ENCODE measurements around the gene NUP42.
"Not testable (repeated sequence)": the region's sequence is repeated elsewhere in the genome, so short reads cannot be mapped to it uniquely, and the experiment has no call there.

Gene NUP42

GRCh38 chr7:23168111-23168885, 13.6 kb upstream of the NUP42 start:
- H3K4me3 ChIP-seq (ENCODE audit: low read depth in 1 of 2, low read length in 2 of 2): no peak overlapping the region
- H3K27me3 ChIP-seq (ENCODE audit: control insufficient read depth in 1 of 2, insufficient read depth in 2 of 2, low read length in 2 of 2): no peaks in the 10 kb centered on the region
- no peak overlapping the region for H3K27ac ChIP-seq (ENCODE audit: low read depth, low read length)
- H3K9ac ChIP-seq (ENCODE audit: low read depth in 1 of 2, low read length in 2 of 2): no peak overlapping the region
- no peaks in the 10 kb centered on the region for H3K4me1 ChIP-seq (ENCODE audit: control insufficient read depth in 1 of 2, insufficient read depth in 2 of 2, low read length in 2 of 2)
- H3K9me3 ChIP-seq (ENCODE audit: control insufficient read depth in 1 of 2, low read length in 2 of 2): no peaks in the 10 kb centered on the region
- peaks cover 0 to 10% of the 10 kb centered on the region in 2 donors for H3K36me3 ChIP-seq (ENCODE audit: control insufficient read depth in 1 of 2, insufficient read depth in 2 of 2, low read length in 2 of 2)

- no peak overlapping the region for H3K4me3 ChIP-seq (ENCODE audit: low read depth in 1 of 2, low read length in 2 of 2)
- H3K27me3 ChIP-seq (ENCODE audit: control insufficient read depth in 1 of 2, insufficient read depth in 2 of 2, low read length in 2 of 2): no peaks in the 10 kb centered on the region
- no peak overlapping the region for H3K9ac ChIP-seq (ENCODE audit: low read depth in 1 of 2, low read length in 2 of 2)
- H3K27ac ChIP-seq (ENCODE audit: low read depth, low read length): no peak overlapping the region
- H3K4me1 ChIP-seq (ENCODE audit: control insufficient read depth in 1 of 2, insufficient read depth in 2 of 2, low read length in 2 of 2): no peaks in the 10 kb centered on the region
- H3K9me3 ChIP-seq (ENCODE audit: control insufficient read depth in 1 of 2, low read length in 2 of 2): no peaks in the 10 kb centered on the region
- peaks cover 0 to 3% of the 10 kb centered on the region in 2 donors for H3K36me3 ChIP-seq (ENCODE audit: control insufficient read depth in 1 of 2, insufficient read depth in 2 of 2, low read length in 2 of 2)
Measured at GRCh38 chr7:23175938-23176337, 5.9 kb upstream of the NUP42 start.

DNA sequence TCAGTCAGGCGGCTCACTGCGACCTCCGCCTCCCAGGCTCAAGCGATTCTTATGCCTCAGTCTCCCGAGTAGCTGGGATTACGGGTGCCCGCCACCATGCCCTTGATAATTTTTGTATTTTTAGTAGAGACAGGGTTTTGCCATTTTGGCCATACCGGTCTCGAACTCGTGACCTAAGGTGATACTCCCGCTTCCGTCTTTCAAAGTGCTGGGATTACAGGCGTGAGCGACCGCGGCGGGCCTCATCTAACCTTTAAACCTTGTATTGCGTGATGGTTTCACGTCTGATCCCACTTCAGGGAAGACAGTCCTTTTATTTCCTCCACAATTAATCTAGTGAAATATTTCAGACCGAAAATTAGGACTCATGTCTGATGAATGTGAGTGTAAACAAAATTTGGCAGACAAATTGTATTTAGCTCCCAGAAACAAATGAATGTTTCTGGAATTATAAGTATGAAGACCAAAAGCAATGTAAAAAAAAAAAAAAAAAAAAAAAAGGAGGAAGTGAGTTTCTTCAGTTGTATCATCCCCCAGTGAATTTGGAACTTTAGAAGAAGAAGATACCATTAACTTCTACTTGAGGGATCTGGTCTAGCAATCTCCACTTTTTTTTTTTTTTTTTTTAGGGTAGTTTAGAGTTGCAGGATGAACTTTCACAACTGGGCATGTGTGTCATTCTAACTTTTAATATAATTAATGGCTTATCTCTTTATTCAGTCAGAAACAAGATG, 1.6 kb downstream of the NUP42 start:
- no peaks in the 10 kb centered on the region for H3K27me3 ChIP-seq (ENCODE audit: control insufficient read depth in 1 of 2, insufficient read depth in 2 of 2, low read length in 2 of 2)
- peak overlapping the region; percentile 60 to 99 for H3K4me3 ChIP-seq (ENCODE audit: low read depth in 1 of 2, low read length in 2 of 2)
- H3K36me3 ChIP-seq (ENCODE audit: control insufficient read depth in 1 of 2, insufficient read depth in 2 of 2, low read length in 2 of 2): peaks cover 0 to 22% of the 10 kb centered on the region in 2 donors
- no peaks in the 10 kb centered on the region for H3K9me3 ChIP-seq (ENCODE audit: control insufficient read depth in 1 of 2, low read length in 2 of 2)
- no peak overlapping the region for H3K9ac ChIP-seq (ENCODE audit: low read depth in 1 of 2, low read length in 2 of 2)
- no peak overlapping the region for H3K27ac ChIP-seq (ENCODE audit: low read depth, low read length)
- H3K4me1 ChIP-seq (ENCODE audit: control insufficient read depth in 1 of 2, insufficient read depth in 2 of 2, low read length in 2 of 2): peaks cover 8 to 14% of the 10 kb centered on the region in 2 donors

GRCh38 chr7:23184291-23184690, 2.4 kb downstream of the NUP42 start:
- Histone ChIP-seq H3K27ac (ENCODE audit: low read depth, low read length) (no peak overlapping the region), H3K9me3 (ENCODE audit: control insufficient read depth in 1 of 2, low read length in 2 of 2) (no peaks in the 10 kb centered on the region), H3K36me3 (ENCODE audit: control insufficient read depth in 1 of 2, insufficient read depth in 2 of 2, low read length in 2 of 2) (peaks cover 3 to 29% of the 10 kb centered on the region in 2 donors), H3K4me1 (ENCODE audit: control insufficient read depth in 1 of 2, insufficient read depth in 2 of 2, low read length in 2 of 2) (peaks cover 8 to 14% of the 10 kb centered on the region in 2 donors), H3K27me3 (ENCODE audit: control insufficient read depth in 1 of 2, insufficient read depth in 2 of 2, low read length in 2 of 2) (no peaks in the 10 kb centered on the region), H3K4me3 (ENCODE audit: low read depth in 1 of 2, low read length in 2 of 2) (no peak overlapping the region), H3K9ac (ENCODE audit: low read depth in 1 of 2, low read length in 2 of 2) (no peak overlapping the region)

DNA sequence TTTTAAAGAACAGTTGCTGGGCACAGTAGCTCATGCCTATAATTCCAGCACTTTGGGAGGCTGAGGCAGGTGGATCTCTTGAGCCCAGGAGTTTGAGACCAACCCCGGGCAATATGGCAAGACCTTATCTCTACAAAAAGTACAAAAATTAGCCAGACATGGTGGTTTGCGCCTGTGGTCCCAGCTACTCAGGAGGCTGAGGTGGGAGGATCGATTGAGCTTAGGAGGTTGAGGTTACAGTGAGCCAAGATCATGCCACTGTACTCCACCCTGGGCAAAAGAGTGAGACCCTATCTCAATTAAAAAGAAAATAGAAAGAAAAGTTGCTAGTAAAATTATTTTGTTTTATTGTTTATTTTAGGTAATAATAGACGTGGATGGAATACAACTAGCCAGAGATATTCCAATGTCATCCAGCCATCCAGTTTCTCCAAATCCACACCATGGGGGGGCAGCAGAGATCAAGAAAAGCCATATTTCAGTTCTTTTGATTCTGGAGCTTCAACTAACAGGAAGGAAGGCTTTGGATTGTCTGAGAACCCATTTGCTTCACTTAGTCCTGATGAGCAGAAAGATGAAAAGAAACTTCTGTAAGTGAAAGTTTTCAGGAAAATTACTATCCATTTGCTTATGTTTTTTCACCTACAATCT, 3.0 kb downstream of the NUP42 start:
- Histone ChIP-seq H3K9ac (ENCODE audit: low read depth in 1 of 2, low read length in 2 of 2) (no peak overlapping the region), H3K36me3 (ENCODE audit: control insufficient read depth in 1 of 2, insufficient read depth in 2 of 2, low read length in 2 of 2) (peaks cover 4 to 30% of the 10 kb centered on the region in 2 donors), H3K4me1 (ENCODE audit: control insufficient read depth in 1 of 2, insufficient read depth in 2 of 2, low read length in 2 of 2) (peaks cover 8 to 14% of the 10 kb centered on the region in 2 donors), H3K27ac (ENCODE audit: low read depth, low read length) (no peak overlapping the region), H3K9me3 (ENCODE audit: control insufficient read depth in 1 of 2, low read length in 2 of 2) (no peaks in the 10 kb centered on the region), H3K27me3 (ENCODE audit: control insufficient read depth in 1 of 2, insufficient read depth in 2 of 2, low read length in 2 of 2) (no peaks in the 10 kb centered on the region), H3K4me3 (ENCODE audit: low read depth in 1 of 2, low read length in 2 of 2) (no peak overlapping the region)

- Histone ChIP-seq H3K9me3 (ENCODE audit: control insufficient read depth in 1 of 2, low read length in 2 of 2) (no peaks in the 10 kb centered on the region), H3K27ac (ENCODE audit: low read depth, low read length) (no peak overlapping the region), H3K36me3 (ENCODE audit: control insufficient read depth in 1 of 2, insufficient read depth in 2 of 2, low read length in 2 of 2) (peaks cover 4 to 33% of the 10 kb centered on the region in 2 donors), H3K4me1 (ENCODE audit: control insufficient read depth in 1 of 2, insufficient read depth in 2 of 2, low read length in 2 of 2) (peaks cover 8 to 14% of the 10 kb centered on the region in 2 donors), H3K4me3 (ENCODE audit: low read depth in 1 of 2, low read length in 2 of 2) (no peak overlapping the region), H3K9ac (ENCODE audit: low read depth in 1 of 2, low read length in 2 of 2) (no peak overlapping the region), H3K27me3 (ENCODE audit: control insufficient read depth in 1 of 2, insufficient read depth in 2 of 2, low read length in 2 of 2) (no peaks in the 10 kb centered on the region)
Measured at GRCh38 chr7:23185980-23186379, 4.1 kb downstream of the NUP42 start.

DNA sequence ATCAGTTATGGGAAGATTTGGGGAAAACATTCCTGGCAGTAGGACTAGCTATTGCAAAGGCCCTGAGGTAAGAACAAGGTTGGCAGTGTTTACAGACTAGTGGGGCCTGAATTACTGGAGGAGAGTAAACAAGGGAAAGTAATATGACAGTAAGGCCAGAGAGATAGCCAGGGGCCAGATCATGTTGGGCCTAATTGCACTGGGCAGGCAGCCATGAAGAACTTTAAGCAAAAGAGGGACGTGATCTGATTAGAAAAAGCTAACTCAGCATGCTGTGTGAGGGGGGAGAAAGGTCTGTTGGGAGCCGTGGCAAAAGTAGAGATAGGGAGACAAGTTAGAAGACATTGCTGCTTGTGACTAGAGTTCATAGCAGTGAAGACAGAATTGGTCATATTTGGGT, 9.2 kb downstream of the NUP42 start:
- Histone ChIP-seq H3K4me3 (ENCODE audit: low read depth in 1 of 2, low read length in 2 of 2) (no peak overlapping the region), H3K36me3 (ENCODE audit: control insufficient read depth in 1 of 2, insufficient read depth in 2 of 2, low read length in 2 of 2) (peaks cover 4 to 52% of the 10 kb centered on the region in 2 donors), H3K27ac (ENCODE audit: low read depth, low read length) (no peak overlapping the region)

GRCh38 chr7:23193650-23194227, 11.9 kb downstream of the NUP42 start:
- H3K27ac ChIP-seq (ENCODE audit: low read depth, low read length): not testable (repeated sequence)

More for the DNA sequence above, 9.2 kb downstream of the NUP42 start:
- Histone ChIP-seq H3K9me3 (ENCODE audit: control insufficient read depth in 1 of 2, low read length in 2 of 2) (no peaks in the 10 kb centered on the region), H3K4me1 (ENCODE audit: control insufficient read depth in 1 of 2, insufficient read depth in 2 of 2, low read length in 2 of 2) (no peaks in the 10 kb centered on the region), H3K27me3 (ENCODE audit: control insufficient read depth in 1 of 2, insufficient read depth in 2 of 2, low read length in 2 of 2) (no peaks in the 10 kb centered on the region), H3K9ac (ENCODE audit: low read depth in 1 of 2, low read length in 2 of 2) (no peak overlapping the region)

DNA sequence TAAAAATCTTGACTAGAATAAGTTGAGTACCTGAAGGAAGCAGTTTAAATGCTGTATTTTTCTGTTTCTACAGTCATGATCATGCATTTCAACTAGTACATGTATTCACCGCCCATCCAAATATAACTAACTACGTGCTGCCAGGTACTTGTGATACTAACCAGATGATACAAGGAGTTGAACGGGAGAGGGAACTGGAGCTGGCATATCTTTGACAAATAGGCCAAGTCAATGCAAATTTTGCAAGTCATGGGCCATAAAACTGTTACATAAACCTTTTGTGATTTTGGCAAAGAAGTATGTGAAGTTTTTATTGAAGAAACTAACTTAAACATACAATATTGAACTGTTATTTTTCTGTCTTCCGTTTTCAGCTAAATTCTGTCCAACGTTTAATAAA, 14.5 kb downstream of the NUP42 start:
- Histone ChIP-seq H3K9ac (ENCODE audit: low read depth in 1 of 2, low read length in 2 of 2) (no peak overlapping the region), H3K4me3 (ENCODE audit: low read depth in 1 of 2, low read length in 2 of 2) (no peak overlapping the region), H3K27ac (ENCODE audit: low read depth, low read length) (no peak overlapping the region), H3K9me3 (ENCODE audit: control insufficient read depth in 1 of 2, low read length in 2 of 2) (no peaks in the 10 kb centered on the region), H3K36me3 (ENCODE audit: control insufficient read depth in 1 of 2, insufficient read depth in 2 of 2, low read length in 2 of 2) (peaks cover 22 to 56% of the 10 kb centered on the region in 2 donors), H3K4me1 (ENCODE audit: control insufficient read depth in 1 of 2, insufficient read depth in 2 of 2, low read length in 2 of 2) (no peaks in the 10 kb centered on the region), H3K27me3 (ENCODE audit: control insufficient read depth in 1 of 2, insufficient read depth in 2 of 2, low read length in 2 of 2) (no peaks in the 10 kb centered on the region)

More at GRCh38 chr7:23193650-23194227, 11.9 kb downstream of the NUP42 start:
- H3K9me3 ChIP-seq (ENCODE audit: control insufficient read depth in 1 of 2, low read length in 2 of 2); H3K4me1 ChIP-seq (ENCODE audit: control insufficient read depth in 1 of 2, insufficient read depth in 2 of 2, low read length in 2 of 2); H3K4me3 ChIP-seq (ENCODE audit: low read depth in 1 of 2, low read length in 2 of 2); H3K9ac ChIP-seq (ENCODE audit: low read depth in 1 of 2, low read length in 2 of 2); H3K27me3 ChIP-seq (ENCODE audit: control insufficient read depth in 1 of 2, insufficient read depth in 2 of 2, low read length in 2 of 2): not testable (repeated sequence)
- peaks cover 9 to 45% of the 10 kb centered on the region in 2 donors for H3K36me3 ChIP-seq (ENCODE audit: control insufficient read depth in 1 of 2, insufficient read depth in 2 of 2, low read length in 2 of 2)

GRCh38 chr7:23197745-23198144, 15.9 kb downstream of the NUP42 start:
- not testable (repeated sequence) for H3K4me1 ChIP-seq (ENCODE audit: control insufficient read depth in 1 of 2, insufficient read depth in 2 of 2, low read length in 2 of 2)
- H3K36me3 ChIP-seq (ENCODE audit: control insufficient read depth in 1 of 2, insufficient read depth in 2 of 2, low read length in 2 of 2): peaks cover 22 to 51% of the 10 kb centered on the region in 2 donors

More at GRCh38 chr7:23197745-23198144, 15.9 kb downstream of the NUP42 start:
- not testable (repeated sequence) for H3K9ac ChIP-seq (ENCODE audit: low read depth in 1 of 2, low read length in 2 of 2); H3K9me3 ChIP-seq (ENCODE audit: control insufficient read depth in 1 of 2, low read length in 2 of 2); H3K4me3 ChIP-seq (ENCODE audit: low read depth in 1 of 2, low read length in 2 of 2); H3K27ac ChIP-seq (ENCODE audit: low read depth, low read length); H3K27me3 ChIP-seq (ENCODE audit: control insufficient read depth in 1 of 2, insufficient read depth in 2 of 2, low read length in 2 of 2)

Measured in duodenal mucosa (tissue), 2 donors.